ENCODE data around the gene DBI. TPM values are rescaled to one million over a fixed set of nuclear protein-coding genes. Genes with fewer than 3 reads are reported as not detected.

DBI gene
- total RNA-seq, 1 experiment from 2014 or later = 230 TPM

DNA sequence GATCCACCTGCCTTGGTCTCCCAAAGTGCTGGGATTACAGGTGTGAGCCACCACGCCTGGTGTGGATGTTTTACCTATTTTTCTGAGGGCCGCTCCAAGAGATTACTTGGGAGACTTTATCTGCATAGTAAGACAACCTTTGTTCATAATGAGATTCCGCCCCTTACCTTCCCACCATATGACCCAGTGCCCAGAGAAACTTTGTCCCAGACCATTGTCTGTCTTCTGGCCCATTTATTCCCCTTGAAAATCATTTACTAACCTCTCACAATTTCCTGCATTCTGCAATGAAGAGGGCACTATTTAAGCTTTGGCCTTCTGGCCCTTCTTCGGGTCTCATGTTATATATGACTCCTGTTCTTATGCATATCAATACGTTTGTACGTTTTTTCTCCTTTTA lies 51.1 kb downstream of the DBI start:
- TF ChIP-seq EZH2 (IDR thresholded peaks at IDR 0.05; ENCODE audit: borderline replicate concordance, low read depth, low read length, poor library complexity, severe bottlenecking) = no peak
- TF ChIP-seq, protein P1, sequence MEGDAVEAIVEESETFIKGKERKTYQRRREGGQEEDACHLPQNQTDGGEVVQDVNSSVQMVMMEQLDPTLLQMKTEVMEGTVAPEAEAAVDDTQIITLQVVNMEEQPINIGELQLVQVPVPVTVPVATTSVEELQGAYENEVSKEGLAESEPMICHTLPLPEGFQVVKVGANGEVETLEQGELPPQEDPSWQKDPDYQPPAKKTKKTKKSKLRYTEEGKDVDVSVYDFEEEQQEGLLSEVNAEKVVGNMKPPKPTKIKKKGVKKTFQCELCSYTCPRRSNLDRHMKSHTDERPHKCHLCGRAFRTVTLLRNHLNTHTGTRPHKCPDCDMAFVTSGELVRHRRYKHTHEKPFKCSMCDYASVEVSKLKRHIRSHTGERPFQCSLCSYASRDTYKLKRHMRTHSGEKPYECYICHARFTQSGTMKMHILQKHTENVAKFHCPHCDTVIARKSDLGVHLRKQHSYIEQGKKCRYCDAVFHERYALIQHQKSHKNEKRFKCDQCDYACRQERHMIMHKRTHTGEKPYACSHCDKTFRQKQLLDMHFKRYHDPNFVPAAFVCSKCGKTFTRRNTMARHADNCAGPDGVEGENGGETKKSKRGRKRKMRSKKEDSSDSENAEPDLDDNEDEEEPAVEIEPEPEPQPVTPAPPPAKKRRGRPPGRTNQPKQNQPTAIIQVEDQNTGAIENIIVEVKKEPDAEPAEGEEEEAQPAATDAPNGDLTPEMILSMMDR (conservative IDR thresholded peaks at IDR 0.05; ENCODE audit: low read depth, low read length) = no peak
- Histone ChIP-seq H3K36me3 (ENCODE audit: insufficient read depth, low read length, poor library complexity, severe bottlenecking) (no peaks in the 10 kb centered on the region), H3K4me3 (ENCODE audit: low read depth, low read length, poor library complexity, severe bottlenecking) (no peak overlapping the region), H3K27me3 (replicated peaks; ENCODE audit: insufficient read depth, low read depth, low read length, poor library complexity) (no peaks in the 10 kb centered on the region), H3K9me3 (ENCODE audit: low read depth, low read length, poor library complexity, severe bottlenecking) (no peaks in the 10 kb centered on the region), H3K27ac (ENCODE audit: low read depth, low read length, poor library complexity, severe bottlenecking) (no peak overlapping the region), H3K4me1 (ENCODE audit: insufficient read depth, low read length, poor library complexity, severe bottlenecking) (peaks cover 3% of the 10 kb centered on the region)
- intact Hi-C loops (cut with micrococcal nuclease; ENCODE audit: unreplicated experiment) = no loop called here
- BruUV-seq (replicated peaks) = no TSS peak
- ChIA-PET CTCF (no interaction called here), POLR2A (ENCODE audit: low non-redundant PET) (no interaction called here)
- DNase-seq (ENCODE audit: low spot score) = no peak

DNA sequence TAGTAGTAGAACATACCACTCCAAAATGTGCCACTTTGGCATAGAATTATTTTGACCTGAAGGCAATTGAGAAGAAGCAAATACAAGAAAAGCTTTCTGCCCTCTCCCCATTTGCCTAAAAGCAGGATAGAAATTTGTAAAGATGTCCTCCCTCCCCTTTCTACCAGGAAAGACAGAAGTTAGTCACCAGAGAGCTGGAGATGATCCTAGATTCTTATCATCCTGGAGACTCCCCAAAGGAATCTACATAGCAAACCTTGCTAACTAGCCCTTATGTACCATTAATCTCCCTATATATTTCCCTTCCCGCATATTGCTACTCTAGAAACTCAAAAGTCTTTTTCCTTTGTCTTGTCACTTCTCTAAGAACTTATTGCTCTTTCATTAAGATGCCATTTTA lies 52.3 kb downstream of the DBI start:
- no peaks in the 10 kb centered on the region for H3K36me3 ChIP-seq (ENCODE audit: insufficient read depth, low read length, poor library complexity, severe bottlenecking)
- no peaks in the 10 kb centered on the region for H3K27me3 ChIP-seq (replicated peaks; ENCODE audit: insufficient read depth, low read depth, low read length, poor library complexity)
- no peaks in the 10 kb centered on the region for H3K9me3 ChIP-seq (ENCODE audit: low read depth, low read length, poor library complexity, severe bottlenecking)
- TF ChIP-seq, protein P1 (conservative IDR thresholded peaks at IDR 0.05; ENCODE audit: low read depth, low read length) = no peak
- TF ChIP-seq EZH2 (IDR thresholded peaks at IDR 0.05; ENCODE audit: borderline replicate concordance, low read depth, low read length, poor library complexity, severe bottlenecking) = no peak
- H3K27ac ChIP-seq (ENCODE audit: low read depth, low read length, poor library complexity, severe bottlenecking) = no peak overlapping the region
- BruUV-seq (replicated peaks) = no TSS peak
- intact Hi-C loops (cut with micrococcal nuclease; ENCODE audit: unreplicated experiment) = no loop called here
- CTCF ChIA-PET = no interaction called here
- peaks cover 3% of the 10 kb centered on the region for H3K4me1 ChIP-seq (ENCODE audit: insufficient read depth, low read length, poor library complexity, severe bottlenecking)
- H3K4me3 ChIP-seq (ENCODE audit: low read depth, low read length, poor library complexity, severe bottlenecking) = no peak overlapping the region
- DNase-seq (ENCODE audit: low spot score) = no peak
- POLR2A ChIA-PET (ENCODE audit: low non-redundant PET) = no interaction called here

DNA sequence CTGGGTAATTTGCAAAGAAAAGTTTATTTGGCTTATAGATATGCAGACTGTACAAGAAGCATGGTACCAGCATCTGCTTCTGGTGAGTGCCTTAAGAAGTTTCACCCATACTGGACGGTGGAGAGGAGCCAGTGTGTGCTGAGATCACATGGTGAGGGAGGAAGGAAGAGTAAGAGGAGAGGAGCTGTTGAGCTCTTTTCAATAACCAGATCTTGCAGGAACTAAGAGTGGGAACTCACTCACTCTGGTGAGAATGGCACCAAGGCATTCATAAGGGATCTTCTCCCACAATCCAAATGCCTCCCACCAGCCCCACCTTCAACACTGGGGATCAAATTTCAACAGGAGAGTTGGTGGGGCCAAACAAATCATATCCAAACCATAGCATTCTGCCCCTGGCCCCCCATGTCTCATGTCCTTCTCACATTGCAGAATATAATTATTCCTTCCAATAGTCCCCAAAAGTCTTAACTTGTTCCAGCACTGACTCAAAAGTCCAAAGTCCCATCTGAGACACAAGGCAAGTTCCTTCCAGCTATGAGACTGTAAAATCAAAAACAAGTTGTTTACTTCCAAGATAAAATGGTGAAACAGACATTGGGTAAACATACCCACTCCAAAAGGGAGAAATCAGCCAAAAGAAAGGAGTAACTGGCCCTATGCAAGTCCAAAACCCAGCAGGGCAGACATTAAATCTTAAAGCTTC lies 53.2 kb downstream of the DBI start:
- H3K4me3 ChIP-seq (ENCODE audit: low read depth, low read length, poor library complexity, severe bottlenecking) = no peak overlapping the region
- peaks cover 3% of the 10 kb centered on the region for H3K4me1 ChIP-seq (ENCODE audit: insufficient read depth, low read length, poor library complexity, severe bottlenecking)
- H3K27me3 ChIP-seq (replicated peaks; ENCODE audit: insufficient read depth, low read depth, low read length, poor library complexity) = no peaks in the 10 kb centered on the region
- DNase-seq (ENCODE audit: low spot score) = no peak
- no peaks in the 10 kb centered on the region for H3K9me3 ChIP-seq (ENCODE audit: low read depth, low read length, poor library complexity, severe bottlenecking)
- no TSS peak for BruUV-seq (replicated peaks)
- no peak overlapping the region for H3K27ac ChIP-seq (ENCODE audit: low read depth, low read length, poor library complexity, severe bottlenecking)
- ChIA-PET POLR2A (ENCODE audit: low non-redundant PET) (no interaction called here), CTCF (no interaction called here)
- no peaks in the 10 kb centered on the region for H3K36me3 ChIP-seq (ENCODE audit: insufficient read depth, low read length, poor library complexity, severe bottlenecking)
- TF ChIP-seq EZH2 (IDR thresholded peaks at IDR 0.05; ENCODE audit: borderline replicate concordance, low read depth, low read length, poor library complexity, severe bottlenecking) = no peak
- TF ChIP-seq, protein P1 (conservative IDR thresholded peaks at IDR 0.05; ENCODE audit: low read depth, low read length) = no peak
- intact Hi-C loops (cut with micrococcal nuclease; ENCODE audit: unreplicated experiment) = no loop called here
